Activated CD4-positive, alpha-beta T cell treated with anti-CD3 and anti-CD28 coated beads for 24 hours (primary cell): ENCODE data around the gene IGFN1.
"Not testable (repeated sequence)": the region's sequence is repeated elsewhere in the genome, so short reads cannot be mapped to it uniquely, and the experiment has no call there.

Experiments used
- DNase-seq, 2 donors: peaks; one replicate each; pipeline ENCODE4 v3.0.0-alpha.2; 2020; ENCODE audit warnings: low read depth in 2 of 2

The IGFN1 gene

GRCh38 chr1:201217146-201217545 lies 26.5 kb downstream of the IGFN1 start:
- no peak for DNase-seq

GRCh38 chr1:201217851-201218250 lies 27.2 kb downstream of the IGFN1 start:
- no peak for DNase-seq

GRCh38 chr1:201218409-201218808 lies 27.8 kb downstream of the IGFN1 start:
- DNase-seq = no peak

- no peak for DNase-seq
These were observed 29.1 kb downstream of the IGFN1 start for GRCh38 chr1:201219481-201220387.

- no peak for DNase-seq
These were observed 29.7 kb downstream of the IGFN1 start for GRCh38 chr1:201220388-201220715.

GRCh38 chr1:201221201-201221846 lies 30.7 kb downstream of the IGFN1 start:
- no peak for DNase-seq

- DNase-seq = no peak
These were observed 31.5 kb downstream of the IGFN1 start for GRCh38 chr1:201222125-201222524.

- no peak for DNase-seq
These were observed 33.4 kb downstream of the IGFN1 start for GRCh38 chr1:201223852-201224665.

GRCh38 chr1:201224666-201225370 lies 34.2 kb downstream of the IGFN1 start:
- DNase-seq = no peak

- no peak for DNase-seq
These were observed 35.5 kb downstream of the IGFN1 start for GRCh38 chr1:201226178-201226514.

GRCh38 chr1:201226859-201227488 lies 36.4 kb downstream of the IGFN1 start:
- no peak for DNase-seq

- DNase-seq = no peak
These were observed 37.7 kb downstream of the IGFN1 start for GRCh38 chr1:201228011-201228983.

- no peak for DNase-seq
These were observed 38.5 kb downstream of the IGFN1 start for GRCh38 chr1:201229095-201229494.

- DNase-seq = no peak
These were observed 39.4 kb downstream of the IGFN1 start for GRCh38 chr1:201229771-201230635.

- DNase-seq = no peak
These were observed 40.1 kb downstream of the IGFN1 start for GRCh38 chr1:201230676-201231075.

GRCh38 chr1:201239646-201240045 lies 49.0 kb downstream of the IGFN1 start:
- DNase-seq = not testable (repeated sequence)

GRCh38 chr1:201240171-201240570 lies 49.5 kb downstream of the IGFN1 start:
- DNase-seq = no peak

GRCh38 chr1:201241736-201242135 lies 51.1 kb downstream of the IGFN1 start:
- no peak for DNase-seq

- DNase-seq = no peak
These were observed 54.5 kb downstream of the IGFN1 start for GRCh38 chr1:201245082-201245481.
